Effector CD4-positive, alpha-beta T cell (primary cell): Measurements from ENCODE around the gene UCP1.
"Not testable (repeated sequence)": the region's sequence is repeated elsewhere in the genome, so short reads cannot be mapped to it uniquely, and the experiment has no call there.

ENCODE experiments used
- DNase-seq: peaks from one replicate; pipeline ENCODE4 v3.0.0-alpha.2; 2020

Gene UCP1

DNA sequence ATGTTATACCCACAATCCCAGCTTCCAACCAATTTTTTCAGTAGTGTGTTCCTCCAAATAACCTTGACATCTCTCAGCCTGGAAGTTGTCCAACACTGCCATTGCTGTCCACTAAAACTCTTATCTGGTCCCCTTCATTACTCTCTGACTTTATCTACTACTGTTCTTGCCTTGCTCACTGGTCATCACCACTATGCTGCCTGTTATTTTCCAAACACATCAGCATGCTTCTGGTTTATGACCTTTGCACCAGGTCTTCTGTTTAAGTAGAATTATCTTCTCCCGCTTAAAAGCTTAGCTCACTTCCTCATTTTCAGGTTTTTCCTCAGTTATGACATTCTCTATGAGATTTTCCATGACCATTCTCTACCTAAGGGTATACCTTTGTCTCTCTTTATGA lies 39.3 kb downstream of the UCP1 start:
- no peak for DNase-seq

DNA sequence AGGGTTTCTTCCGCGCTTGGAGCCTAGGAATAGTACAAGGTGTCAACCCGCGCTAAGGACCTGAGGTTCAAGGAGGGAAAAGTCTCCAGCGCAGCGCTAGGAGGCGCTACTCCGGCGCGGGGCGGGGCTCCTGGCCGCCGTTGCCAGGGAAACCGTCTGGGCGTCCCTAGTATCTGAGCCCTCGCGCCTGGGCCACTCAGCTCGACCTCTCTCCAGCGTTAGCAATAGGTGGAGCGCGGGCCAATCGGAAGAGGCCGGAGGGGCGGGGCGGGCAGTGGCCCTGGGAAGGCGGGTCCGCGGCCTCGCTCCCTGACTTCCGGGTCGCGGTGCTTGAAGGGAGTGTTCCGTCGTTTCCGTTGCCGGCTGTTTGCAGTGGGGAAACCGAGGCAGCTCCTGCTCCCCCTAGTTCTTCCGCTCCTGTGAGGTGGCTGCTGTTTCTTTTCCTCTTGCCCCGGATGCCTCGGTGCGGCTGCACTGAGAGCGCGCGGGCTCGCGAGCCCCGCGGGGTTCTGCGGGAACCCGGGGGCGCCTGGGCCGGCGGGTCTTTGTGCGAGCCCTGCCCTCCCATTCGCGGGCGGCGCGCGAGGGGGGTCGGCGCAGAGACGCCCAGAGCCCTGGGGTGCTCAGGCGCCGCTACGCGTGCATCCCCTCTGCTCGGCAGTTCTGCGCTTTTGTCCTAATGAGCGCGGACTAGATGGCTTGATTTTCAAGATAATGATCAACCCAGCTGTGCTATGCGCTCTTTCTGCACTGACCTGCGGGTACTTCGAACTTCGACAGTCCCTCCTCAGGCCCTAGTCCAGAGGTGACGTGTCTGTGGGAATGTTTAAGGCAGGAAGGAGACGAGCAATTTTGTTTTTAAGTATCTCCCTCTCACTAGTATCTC lies 44.7 kb downstream of the UCP1 start, which contains the start of gene ELMOD2:
TSS of gene ELMOD2 (plus strand) at position 312 of the 886 bp plus-strand sequence. CDS start 1,261 bp downstream, outside the sequence.
- DNase-seq, result peak; percentile 95

DNA sequence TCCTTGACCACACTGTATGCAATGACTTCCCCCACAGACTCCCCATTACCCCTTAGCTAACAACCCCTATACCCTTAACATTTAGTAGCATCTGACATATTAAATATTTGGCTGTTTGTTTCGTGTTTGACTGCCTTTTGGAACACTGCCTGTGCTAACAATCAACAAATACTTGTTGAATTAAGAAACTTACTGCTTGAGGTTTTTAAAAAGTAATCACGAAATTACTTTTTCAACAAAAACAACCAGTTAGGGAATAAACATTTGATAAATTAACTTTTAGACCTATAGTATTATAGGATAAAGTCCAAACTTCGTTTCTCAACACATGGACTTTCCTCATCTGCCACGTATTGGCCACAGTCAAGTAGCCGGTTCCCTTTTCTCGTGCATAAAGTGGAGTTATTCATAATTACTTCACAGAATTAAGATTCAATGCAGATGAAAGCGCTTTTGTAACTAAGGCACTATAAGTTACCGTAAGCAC lies 45.3 kb downstream of the UCP1 start:
- no peak for DNase-seq

DNA sequence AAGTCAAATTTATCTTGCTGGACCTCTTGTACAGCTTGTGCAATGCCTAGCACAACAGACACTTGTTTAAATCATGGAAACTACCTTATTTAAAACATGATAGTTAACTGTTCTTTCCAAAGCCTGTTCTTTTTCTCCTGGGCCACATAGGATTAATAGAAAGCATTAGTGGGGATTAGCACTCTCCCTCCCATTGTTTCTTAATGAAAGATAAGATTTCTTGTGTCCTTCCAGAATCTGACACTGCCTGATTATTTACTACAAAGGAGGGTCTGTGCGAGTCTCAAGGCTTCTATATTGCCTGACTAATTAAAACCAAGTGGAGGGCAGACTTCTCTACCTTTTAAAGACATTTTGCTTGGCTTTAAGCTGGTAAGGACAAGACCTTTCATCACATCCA lies 53.3 kb downstream of the UCP1 start:
- DNase-seq, result no peak

DNA sequence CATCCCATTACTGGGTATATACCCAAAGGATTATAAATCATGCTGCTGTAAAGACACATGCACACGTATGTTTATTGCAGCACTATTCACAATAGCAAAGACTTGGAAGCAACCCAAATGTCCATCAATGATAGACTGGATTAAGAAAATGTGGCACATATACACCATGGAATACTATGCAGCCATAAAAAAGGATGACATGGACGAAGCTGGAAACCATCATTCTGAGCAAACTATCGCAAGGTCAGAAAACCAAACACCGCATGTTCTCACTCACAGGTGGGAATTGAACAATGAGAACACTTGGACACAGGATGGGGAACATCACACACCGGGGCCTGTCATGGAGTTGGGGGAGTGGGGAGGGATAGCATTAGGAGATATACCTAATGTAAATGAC lies 55.0 kb downstream of the UCP1 start:
- DNase-seq, result not testable (repeated sequence)
